ENCODE measurements around the gene TSPEAR.
A peak's percentile ranks its signal among the peaks of the same experiment; 100 is the strongest.
"Not testable (repeated sequence)": the region's sequence is repeated elsewhere in the genome, so short reads cannot be mapped to it uniquely, and the experiment has no call there.

The TSPEAR gene

DNA sequence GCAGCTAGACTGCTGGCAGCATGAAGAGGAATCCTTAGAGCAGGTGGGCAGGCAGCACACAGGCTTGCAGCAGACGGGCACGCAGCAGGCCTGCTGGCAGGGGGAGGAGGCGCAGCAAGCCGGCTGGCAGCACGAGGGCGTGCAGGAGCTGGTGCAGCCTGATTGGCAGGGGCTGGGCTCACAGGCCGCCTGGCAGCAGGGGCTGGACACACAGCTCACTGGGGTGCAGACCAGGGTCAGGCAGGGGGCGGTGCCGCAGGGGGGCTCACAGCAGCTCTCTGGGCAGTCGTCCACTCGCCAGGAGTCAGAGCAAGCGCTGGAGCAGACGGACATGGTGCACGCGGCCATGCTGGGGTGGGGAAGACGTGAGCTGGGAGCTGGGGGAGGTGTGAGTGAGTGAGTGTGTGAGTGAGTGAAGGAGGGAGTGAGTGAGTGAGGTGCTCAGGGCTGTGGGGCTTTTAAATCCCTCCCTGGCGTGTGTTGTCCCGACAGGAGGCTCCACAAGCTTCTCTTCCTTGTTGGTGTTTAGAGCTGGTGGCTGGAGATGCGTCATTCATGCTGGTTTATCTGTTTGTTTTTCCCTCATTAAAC, 131.0 kb downstream of the TSPEAR start, which contains the start of gene KRTAP10-5:
TSS of gene KRTAP10-5 (minus strand) at position 374 of the 591 bp plus-strand sequence. CDS start at position 348, 26 bp downstream.
- DNase-seq, result not testable (repeated sequence)

DNA sequence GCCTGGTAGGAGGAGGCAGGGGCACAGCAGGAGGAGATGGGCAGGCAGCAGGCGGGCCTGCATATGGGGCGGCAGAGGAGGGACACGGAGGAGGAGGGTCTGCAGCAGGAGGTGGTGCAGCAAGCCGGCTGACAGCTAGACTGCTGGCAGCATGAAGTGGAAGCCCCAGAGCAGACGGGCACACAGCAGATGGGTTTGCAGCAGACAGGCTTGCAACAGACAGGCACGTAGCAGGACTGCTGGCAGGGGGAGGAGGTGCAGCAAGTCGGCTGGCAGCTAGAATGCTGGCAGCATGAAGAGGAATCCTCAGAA, 131.6 kb downstream of the TSPEAR start:
- no peak for DNase-seq

DNA sequence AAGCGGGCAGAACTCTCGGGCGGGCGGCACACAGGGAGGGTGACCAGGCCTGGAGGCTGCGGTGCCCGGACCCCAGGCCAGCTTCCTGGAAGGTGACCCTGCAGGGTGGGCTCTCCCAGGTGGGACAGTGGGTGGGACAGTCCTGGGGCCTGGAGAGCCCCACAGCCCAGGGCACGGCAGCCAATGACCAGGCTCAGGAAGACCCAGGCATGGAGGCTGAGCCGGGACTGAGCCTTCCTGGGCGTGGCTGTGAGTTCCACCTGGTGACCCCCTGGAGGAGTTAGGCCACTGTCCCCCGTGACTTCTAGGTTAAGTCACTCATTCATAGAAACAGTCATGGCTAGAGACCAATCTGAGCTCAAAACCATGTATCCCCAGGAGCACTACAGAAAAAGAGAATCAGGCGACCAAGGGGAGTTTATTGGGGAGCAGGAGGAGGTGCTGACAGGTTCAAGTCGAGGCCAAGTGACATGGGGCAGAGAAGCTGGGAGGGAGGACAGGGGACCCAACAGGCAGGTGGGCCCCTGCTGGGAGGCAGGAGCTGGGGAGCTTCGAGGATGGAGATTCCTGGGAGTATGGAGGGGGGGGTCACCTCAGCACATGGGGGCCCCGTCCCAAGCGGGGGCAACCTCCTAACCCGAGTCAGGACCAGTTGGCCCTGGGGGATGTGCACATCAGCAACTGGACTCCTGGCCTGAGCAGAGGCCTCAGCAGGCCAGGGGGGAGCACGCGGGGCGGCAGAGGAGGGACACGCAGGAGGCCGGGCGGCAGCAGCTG, 132.1 kb downstream of the TSPEAR start:
- no peak for DNase-seq

DNA sequence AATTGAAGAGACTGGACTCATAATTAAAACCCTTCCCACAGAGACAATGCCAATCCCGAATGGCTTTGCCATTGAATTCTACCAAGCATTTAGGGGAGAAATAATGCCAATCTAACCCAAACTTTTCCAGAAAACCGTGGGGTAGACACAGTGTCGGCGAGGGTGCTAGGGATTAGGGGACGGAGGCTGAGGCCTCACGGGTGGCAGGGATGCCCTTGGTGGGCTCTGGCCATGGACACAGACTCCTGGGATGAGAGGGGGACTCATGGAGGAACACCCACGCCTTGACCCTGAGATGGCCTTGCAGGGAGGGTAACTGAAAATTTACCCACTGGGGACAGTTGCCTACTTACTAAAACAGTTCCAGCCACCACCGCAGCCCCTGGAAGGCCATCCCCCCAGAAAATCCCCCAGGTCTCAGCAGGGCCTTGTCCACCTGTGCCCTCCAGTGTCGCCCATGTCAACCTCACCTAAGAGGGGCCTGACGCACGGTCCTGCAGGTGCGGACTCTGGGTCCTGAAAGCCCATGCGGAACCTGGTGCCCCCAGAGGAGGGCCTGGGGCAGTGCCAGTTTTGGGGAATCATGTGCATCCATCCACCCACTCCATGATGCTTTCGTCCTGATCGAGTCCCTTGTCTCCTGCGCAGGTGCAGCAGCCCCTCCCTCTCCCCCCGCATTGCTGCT, 132.9 kb downstream of the TSPEAR start:
- DNase-seq, result no peak

DNA sequence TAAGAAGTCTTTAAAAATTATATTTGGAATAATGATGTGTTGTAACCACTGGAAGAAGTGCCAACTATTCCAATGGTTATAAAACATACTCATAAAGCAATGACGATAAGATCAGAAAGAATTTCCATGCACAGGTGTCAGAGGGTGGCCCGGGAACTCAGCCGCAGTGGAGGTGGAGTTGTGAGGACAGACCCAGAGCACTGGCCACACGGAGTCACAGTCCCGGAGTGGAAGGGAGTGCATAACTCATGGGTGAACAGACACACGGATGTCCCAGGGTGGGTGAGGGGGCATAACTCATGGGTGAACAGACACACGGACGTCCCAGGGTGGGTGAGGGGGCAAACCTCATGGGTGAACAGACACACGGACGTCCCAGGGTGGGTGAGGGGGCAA, 135.3 kb downstream of the TSPEAR start:
- DNase-seq, result no peak

DNA sequence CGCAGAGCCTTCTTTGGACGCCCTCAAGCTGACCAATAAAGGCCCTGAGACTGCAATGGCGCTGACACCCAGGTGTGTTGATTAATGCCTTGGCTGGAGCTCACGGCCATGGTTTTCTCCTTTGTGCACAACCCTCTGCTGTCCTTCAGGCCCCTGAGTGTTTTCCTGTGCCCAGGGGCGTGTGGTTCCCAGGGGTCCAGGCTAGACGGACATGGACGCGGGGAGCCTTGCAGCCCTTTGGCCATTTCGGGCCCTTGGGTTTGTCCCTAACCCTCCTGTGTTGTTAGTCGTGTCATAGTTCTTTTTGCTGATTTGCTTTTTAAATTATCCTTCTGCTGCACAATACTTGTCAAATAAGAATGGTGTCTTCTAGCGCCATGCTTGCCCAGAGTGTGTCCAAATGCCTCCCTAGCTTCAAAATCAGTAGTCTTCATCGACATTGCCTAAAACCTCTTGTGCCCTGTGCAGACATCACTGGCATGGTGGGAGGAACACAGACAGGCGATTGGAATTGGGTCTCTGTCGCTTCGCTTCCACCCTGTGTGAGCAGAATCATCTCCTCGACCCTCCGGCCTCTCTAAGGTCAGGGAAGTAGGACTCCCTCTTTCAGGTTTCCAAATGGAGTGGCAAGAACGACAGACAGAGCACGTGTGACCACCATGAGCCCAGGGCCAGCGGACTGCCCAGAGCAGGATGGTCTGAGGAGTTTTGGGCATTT, 135.9 kb downstream of the TSPEAR start:
- no peak for DNase-seq

DNA sequence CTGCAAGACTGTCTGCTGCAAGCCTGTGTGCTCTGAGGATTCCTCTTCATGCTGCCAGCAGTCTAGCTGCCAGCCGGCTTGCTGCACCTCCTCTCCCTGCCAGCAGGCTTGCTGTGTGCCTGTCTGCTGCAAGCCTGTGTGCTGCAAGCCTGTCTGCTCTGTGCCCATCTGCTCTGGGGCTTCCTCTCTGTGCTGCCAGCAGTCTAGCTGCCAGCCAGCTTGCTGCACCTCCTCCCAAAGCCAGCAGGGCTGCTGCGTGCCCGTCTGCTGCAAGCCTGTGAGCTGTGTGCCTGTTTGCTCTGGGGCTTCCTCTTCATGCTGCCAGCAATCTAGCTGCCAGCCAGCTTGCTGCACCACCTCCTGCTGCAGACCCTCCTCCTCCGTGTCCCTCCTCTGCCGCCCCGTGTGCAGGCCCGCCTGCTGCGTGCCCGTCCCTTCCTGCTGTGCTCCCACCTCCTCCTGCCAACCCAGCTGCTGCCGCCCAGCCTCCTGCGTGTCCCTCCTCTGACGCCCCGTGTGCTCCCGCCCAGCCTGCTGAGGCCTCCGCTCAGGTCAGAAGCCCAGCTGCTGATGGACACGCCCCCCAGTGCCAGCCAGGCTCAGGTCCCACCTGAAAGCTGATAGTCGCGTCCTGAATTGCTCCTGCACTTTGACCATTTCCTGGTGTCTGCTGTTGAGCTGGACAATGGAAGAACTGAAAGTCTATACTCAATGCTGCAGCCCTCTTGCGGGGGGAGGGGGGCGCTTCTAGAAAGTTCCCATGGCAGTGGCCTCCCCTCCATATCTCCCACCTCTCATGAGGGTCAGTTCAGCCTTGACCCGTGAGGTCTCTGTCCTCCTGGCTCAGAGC, 136.7 kb downstream of the TSPEAR start:
- DNase-seq, result no peak

DNA sequence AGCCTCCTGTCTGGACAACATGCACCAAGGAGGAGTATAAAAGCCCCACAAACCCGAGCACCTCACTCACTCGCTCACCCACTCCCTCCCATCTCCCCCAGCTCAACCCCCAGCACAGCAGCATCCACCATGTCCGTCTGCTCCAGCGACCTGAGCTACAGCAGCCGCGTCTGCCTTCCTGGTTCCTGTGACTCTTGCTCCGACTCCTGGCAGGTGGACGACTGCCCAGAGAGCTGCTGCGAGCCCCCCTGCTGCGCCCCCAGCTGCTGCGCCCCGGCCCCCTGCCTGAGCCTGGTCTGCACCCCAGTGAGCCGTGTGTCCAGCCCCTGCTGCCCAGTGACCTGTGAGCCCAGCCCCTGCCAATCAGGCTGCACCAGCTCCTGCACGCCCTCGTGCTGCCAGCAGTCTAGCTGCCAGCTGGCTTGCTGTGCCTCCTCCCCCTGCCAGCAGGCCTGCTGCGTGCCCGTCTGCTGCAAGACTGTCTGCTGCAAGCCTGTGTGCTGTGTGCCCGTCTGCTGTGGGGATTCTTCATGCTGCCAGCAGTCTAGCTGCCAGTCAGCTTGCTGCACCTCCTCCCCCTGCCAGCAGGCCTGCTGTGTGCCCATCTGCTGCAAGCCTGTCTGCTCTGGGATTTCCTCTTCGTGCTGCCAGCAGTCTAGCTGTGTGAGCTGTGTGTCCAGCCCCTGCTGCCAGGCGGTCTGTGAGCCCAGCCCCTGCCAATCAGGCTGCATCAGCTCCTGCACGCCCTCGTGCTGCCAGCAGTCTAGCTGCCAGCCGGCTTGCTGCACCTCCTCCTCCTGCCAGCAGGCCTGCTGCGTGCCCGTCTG, 137.5 kb downstream of the TSPEAR start, which contains the start of gene KRTAP10-4:
TSS of gene KRTAP10-4 (plus strand) at position 100 of the 827 bp plus-strand sequence. CDS start at position 130, 30 bp downstream.
- DNase-seq, result not testable (repeated sequence)

DNA sequence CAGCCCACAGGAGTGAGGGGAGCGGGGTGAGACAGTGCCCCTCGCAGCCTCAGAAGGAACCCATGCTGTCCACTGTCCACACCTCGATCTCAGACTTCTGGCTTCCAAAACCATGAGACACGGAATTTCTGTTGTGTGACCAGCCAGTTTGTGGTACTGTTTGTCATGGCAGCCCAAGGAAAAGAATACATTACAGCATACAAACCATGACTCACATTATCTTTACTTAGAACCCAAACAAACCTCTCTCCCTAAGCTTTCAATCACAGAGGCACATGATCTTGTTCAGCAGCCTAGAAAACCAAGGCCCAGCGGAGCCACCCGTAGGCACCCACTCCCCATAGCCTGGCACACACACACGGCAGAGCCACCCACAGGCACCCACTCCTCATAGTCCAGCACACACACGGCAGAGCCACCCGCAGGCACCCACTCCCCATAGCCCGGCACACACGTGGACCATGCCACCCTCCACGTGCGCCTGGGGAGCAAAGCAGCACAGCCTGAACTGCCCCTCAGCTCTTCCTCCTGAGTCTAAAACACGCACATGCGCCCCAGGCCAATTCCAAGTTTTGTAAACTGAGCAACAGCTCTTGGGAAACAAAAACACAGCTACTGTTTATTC, 138.3 kb downstream of the TSPEAR start:
- no peak for DNase-seq

DNA sequence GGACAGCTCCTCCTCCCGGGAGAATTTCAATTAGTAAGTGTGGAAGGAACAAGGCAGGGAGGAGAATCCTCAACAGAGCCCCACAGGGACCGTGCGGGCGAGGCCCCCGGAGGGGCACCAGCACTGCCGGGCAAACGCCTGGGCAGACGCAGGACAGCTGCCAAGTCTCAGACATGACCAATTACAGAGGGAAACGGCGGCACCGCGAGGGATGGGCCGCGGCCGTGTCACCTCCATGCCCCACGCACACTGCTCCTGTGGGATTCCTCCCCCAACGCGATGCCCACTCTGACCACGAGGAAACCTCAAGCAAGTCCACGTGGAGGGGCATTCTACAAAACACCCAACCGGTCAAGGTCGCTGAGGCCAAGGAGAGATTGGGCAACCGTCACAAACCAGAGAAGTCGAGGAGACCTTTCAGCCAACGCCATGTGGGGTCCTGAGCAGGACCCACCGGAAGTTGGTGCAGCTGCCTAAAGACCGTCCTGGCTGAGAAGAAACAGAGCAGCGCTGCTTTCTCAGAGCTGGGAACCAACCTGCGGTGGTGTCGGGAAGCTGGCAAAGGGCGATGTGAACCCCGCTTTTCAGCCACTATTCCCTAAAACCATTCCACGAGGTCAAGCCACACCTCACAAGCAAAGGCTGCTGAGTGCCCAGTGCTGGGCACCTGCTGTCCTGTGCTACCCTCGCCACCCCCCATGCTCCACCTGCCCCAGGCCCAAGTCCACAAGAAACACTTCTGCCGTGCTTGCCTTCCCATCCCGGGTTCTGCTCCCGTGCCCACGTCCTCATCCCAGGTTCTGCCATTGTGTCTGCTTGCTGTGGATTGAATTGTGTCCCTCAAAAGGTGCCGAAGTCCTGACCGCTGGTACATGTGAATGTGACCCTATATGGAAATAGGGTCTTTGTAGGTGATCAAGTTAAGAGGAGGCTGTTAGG, 139.3 kb downstream of the TSPEAR start:
- DNase-seq, result no peak

DNA sequence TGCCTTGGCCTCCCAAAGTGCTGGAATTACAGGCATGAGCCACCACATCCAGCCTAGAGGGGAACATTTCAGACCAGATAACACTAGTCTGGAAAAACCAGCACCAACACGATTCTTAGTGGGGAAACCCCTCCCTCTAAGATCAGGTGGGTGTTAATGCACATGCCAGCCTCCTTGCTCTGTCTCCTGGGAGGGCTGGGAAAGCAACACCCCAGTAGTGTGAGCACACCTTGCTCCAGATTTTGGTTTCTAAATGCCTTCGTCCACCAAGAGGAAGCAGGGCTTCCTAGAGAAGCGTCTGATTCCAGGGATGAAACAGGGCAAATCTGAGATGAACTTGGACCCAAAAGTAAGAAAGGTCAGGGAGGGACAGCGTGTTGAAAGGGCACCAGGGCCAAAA, 140.1 kb downstream of the TSPEAR start:
- DNase-seq, result no peak

DNA sequence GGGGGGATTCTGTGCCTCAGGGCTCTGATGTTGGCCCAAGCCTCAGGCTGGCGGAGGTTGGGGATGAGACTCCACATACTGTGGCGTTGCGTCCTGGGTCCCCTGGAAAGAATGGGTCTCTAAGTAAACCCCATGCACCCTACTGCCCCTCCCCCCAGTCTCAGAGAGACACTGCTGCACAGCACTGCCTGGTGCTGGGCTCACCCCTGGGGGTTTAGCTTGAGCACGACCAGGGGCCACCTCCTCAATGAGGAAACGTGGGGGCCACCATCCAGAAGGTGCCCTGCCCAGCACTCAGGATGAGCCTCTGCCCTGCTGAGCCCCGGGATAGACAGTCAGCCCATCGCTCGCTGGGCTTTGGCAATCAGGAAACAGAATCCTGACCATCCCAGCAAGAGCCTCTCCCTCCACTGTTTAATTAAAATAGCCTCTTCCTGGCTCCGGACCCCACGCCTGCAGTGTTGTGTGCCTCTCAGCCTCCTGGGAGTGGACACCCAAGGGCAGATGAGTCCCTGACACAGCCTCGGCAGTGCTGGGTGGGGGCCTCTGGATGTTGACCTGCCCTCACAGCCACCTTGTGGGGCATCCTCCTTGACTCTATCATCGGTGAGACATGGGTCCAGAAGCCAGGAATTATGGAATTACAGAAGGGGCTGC, 141.4 kb downstream of the TSPEAR start:
- DNase-seq, result no peak

DNA sequence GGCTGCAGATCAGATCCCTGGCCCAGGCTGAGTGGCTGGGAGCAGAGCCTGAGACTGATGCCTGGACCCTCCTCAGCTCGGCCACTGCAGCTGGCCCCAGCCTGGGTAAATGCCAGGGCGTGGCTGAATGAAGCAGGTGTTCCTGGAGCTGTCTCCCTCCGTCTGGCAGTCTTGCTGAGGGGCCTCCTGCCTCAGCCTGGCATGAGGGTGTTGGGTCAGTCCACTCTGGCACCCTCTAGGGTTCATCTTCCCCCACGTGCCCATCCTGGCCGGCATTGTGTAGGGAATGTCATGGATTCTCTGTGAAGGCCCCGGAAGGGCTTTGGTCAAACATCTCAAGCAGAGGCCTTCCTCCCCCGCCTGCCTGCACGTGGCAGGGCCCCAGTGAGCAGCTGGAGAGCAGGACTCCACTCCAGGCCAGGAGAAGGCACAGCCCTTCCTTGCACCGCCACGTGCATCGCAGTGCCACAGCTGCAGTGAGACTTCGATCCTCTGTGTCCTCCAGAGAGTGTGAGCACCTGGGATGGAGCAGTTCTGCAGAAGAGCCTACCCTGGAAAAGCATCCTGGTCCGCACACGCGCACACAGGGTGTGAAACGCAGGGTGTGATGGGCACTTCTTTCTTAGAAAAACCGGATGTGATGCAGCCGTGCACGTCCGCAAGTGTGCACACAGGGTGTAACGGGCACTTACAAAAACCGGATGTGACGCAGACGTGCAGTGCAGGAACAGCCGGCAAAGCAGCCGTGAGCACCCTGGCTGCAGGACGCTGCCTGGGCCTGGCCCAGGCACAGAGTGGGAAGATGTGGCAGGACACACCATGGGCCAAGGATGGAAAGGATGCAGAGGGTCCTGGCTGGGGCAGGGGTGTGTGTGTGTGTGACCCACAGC, 142.5 kb downstream of the TSPEAR start:
- DNase-seq, result no peak

DNA sequence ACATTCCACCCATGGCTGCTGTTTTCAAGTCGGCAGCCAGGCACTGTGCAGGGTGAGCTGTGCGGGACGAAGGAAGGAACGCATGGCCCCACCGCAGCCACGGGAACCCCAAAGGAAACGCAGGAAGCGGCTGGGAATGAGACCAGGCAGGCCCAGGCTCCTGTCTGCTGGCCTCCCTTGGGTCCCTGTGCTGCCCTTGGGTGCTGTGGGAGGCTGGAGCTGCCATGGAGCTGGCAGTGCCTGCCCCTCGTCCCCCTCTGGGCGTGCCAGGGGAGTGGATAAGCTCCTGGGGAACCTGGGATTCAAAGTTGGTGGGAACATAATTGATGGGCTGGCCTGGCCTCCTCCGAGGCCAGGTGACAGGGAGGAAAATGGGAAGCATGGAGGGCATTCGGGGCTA, 143.1 kb downstream of the TSPEAR start:
- no peak for DNase-seq

DNA sequence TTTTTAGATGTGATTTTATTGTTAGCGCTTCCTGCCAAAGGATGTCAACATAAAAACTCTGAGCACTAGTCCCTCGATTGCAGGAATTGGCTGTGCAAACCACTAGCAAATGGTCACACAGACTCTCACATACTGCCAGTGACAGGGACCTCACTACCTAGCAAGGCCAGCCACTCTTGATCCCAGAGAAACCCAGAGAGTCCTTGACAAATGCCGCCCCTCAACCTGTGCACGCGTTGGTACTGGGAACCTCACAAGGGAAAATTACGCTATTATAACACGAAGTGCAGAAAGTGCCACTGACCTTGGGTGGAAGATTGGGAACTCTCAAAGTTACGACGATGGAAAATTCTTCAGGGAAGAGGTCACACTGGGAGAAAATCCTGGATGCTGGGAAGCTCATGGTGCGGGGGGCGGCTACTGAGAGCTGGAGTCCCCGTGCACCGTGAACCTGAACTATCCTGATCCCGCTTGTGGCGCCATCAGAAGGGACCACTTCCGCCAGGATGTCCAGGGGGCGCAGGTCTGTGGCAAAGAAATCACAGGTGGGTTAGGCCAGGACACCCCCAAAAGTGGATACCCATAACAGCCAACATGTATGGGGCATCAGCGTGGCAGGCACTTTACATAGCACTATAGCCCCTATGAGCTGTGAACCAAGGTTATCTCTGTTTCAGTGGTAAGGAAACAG, 143.7 kb downstream of the TSPEAR start:
- DNase-seq, result no peak

DNA sequence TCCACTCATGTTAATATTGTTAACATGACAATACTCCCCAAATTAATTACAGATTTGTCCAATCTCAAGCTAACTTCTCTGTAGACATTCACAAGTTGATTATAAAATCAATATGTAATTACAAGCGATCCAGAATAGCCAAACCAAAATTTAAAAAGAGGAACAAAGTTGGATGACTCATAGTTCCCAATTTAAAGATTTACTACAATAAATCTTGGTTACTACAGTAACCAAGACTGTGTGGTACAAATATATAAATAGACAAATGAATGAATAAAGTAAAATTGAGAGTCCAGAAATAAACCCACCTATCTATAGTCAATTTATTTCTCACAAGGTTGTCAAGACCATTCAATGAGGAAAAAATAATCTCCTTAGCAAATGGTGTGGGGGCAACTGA, 145.0 kb downstream of the TSPEAR start:
- peak; percentile 7 for DNase-seq

DNA sequence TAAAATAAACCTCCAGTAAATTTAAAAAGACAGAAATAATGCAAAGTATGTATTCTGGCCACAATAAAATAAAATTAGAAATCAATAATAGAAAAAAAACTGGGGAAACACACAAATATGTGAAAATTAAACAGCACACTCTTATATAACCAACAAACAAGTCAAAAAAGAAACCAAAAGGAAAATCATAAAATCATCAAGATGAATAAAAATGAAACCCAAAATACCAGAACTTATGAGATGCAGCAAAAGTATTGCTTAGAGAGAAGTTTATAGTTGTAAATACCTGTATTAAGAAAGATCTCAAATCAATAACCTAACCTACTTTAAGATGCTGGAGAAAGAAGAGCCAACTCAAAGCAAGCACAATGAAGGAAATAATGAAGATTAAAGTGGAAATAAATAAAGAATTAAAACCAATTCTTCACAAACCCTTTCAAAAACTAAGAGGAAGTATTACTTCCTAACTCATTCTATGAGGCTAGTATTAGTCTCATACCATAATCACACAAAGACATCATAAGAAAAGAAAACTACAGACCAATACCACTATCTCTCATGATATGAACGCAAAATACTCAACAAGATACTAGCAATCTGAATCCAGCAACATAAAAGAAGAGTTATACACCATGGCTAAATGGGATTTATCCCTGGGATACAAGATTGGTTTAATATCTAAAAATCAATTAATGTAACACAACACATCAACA, 146.3 kb downstream of the TSPEAR start:
- no peak for DNase-seq
